ENCODE data around the gene NEURL4.

- TF ChIP-seq POLR2A (IDR thresholded peaks at IDR 0.05; ENCODE audit: low read depth, low read length) = no peak
- TF ChIP-seq, protein P1, sequence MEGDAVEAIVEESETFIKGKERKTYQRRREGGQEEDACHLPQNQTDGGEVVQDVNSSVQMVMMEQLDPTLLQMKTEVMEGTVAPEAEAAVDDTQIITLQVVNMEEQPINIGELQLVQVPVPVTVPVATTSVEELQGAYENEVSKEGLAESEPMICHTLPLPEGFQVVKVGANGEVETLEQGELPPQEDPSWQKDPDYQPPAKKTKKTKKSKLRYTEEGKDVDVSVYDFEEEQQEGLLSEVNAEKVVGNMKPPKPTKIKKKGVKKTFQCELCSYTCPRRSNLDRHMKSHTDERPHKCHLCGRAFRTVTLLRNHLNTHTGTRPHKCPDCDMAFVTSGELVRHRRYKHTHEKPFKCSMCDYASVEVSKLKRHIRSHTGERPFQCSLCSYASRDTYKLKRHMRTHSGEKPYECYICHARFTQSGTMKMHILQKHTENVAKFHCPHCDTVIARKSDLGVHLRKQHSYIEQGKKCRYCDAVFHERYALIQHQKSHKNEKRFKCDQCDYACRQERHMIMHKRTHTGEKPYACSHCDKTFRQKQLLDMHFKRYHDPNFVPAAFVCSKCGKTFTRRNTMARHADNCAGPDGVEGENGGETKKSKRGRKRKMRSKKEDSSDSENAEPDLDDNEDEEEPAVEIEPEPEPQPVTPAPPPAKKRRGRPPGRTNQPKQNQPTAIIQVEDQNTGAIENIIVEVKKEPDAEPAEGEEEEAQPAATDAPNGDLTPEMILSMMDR (IDR thresholded peaks at IDR 0.05; ENCODE audit: extremely low read depth in 1 of 2, insufficient read depth in 1 of 2, low read depth in 1 of 2, low read length in 2 of 2) = no peak
- TF ChIP-seq JUN (IDR thresholded peaks at IDR 0.05; ENCODE audit: borderline replicate concordance, insufficient read depth, insufficient read length, low read depth) = no peak
- no peak for TF ChIP-seq EZH2 (IDR thresholded peaks at IDR 0.05; ENCODE audit: borderline replicate concordance, low read depth, low read length, severe bottlenecking)
These were observed 46.3 kb downstream of the NEURL4 start for GRCh38 chr17:7282752-7283321.

All from endothelial cell of umbilical vein (primary cell).